Measurements from ENCODE around the gene NUFIP2. TPM values are rescaled to one million over a fixed set of nuclear protein-coding genes. Genes with fewer than 3 reads are reported as not detected.
"Not testable (repeated sequence)": the region's sequence is repeated elsewhere in the genome, so short reads cannot be mapped to it uniquely, and the experiment has no call there.

NUFIP2 gene
- total and polyA plus RNA-seq, 8 donors, result 34.5 to 61.2 (median 38.8) TPM

DNA sequence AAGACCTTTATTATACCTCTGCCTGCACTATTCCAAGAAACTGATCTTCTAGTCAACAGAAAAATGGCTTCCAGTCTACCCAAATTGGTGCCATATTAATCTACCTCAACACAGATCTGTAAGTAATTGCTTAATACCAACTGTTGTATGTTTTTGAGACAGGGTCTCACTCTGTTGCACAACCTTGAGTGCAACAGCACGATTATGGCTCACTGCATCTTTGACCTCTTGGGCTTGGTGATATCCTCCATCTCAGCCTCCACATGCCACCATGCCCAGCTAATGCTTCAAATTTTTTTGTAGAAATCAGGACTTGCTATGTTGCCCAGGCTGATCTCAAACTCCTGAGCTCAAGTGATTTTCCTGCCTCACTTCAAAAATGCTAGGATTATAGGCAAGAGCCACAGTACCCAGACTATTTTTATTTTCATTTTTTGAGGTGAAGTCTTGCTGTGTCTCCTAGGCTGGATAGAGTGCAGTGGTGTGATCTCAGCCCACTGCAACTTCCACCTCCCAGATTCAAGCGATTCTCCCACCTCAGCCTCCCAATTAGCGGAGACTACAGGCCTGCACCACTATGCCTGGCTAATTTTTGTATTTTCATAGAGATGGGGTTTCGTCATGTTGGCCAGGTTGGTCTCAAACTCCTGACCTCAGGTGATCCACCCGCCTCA, 14.4 kb downstream of the NUFIP2 start:
- Histone ChIP-seq H3K4me3 (no peak overlapping the region), H3K9me3 (peaks cover 0 to 3% of the 10 kb centered on the region in 2 donors), H3K27ac (no peak overlapping the region), H3K4me1 (peaks cover 9 to 66% of the 10 kb centered on the region in 2 donors), H3K36me3 (peaks cover 4 to 93% of the 10 kb centered on the region in 2 donors), H3K27me3 (no peaks in the 10 kb centered on the region)
- ATAC-seq, result no peak
- no peak for TF ChIP-seq CTCF (IDR thresholded peaks at IDR 0.05)
- DNase-seq, result no peak
- intact Hi-C loops (cut with DNase I), result no loop called here

DNA sequence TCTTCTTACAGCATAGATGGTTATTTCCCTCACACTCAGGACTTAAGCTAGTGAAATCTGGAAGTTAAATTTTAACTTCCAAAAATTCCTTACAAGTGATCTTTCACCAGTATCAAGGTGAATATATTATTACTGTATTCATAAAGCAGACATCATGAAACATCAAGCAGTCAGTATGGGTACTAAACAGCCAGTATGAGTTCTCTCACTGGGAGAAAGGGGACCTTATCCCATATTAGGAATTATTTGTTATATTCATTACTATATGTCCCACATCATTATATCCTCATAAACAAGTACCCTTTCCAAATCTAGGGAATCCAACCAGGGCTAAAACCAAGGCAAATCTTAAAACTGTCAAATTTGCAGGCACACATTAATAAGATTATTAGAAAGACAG, 15.3 kb downstream of the NUFIP2 start:
- peaks cover 5 to 66% of the 10 kb centered on the region in 2 donors for H3K4me1 ChIP-seq
- no peak for ATAC-seq

DNA sequence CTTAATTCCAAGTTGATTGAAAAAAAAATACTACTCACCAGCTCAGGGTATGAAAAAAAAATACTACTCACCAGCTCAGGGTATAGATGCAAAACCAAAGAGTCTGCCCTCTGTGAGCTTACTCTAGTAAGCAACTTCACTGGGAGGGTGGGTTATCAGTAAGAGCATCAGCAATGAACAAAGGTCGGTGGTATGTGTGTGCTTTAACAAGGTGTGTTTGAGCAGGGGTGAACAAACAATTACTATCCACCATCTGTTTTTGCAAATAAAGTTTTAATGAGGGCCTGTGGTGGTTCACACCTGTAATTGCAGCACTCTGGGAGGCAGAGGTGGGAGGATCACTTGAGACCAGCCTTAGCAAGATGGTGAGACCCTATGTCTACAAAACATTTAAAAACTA, 20.0 kb downstream of the NUFIP2 start:
- Histone ChIP-seq H3K36me3 (peaks cover 5 to 83% of the 10 kb centered on the region in 2 donors), H3K27ac (no peak overlapping the region)

More for the DNA sequence above, 15.3 kb downstream of the NUFIP2 start:
- intact Hi-C loops (cut with DNase I), result no loop called here
- Histone ChIP-seq H3K36me3 (peaks cover 4 to 93% of the 10 kb centered on the region in 2 donors), H3K9me3 (peaks cover 0 to 3% of the 10 kb centered on the region in 2 donors), H3K27me3 (no peaks in the 10 kb centered on the region), H3K27ac (no peak overlapping the region), H3K4me3 (no peak overlapping the region)
- DNase-seq, result no peak
- TF ChIP-seq CTCF (IDR thresholded peaks at IDR 0.05), result no peak

GRCh38 chr17:29271980-29272379, 22.0 kb downstream of the NUFIP2 start:
- H3K27ac ChIP-seq; ATAC-seq; H3K9me3 ChIP-seq; H3K27me3 ChIP-seq; intact Hi-C loops (cut with DNase I); H3K4me3 ChIP-seq; DNase-seq: not testable (repeated sequence)
- peaks cover 5 to 75% of the 10 kb centered on the region in 2 donors for H3K36me3 ChIP-seq
- peaks cover 4 to 37% of the 10 kb centered on the region in 2 donors for H3K4me1 ChIP-seq

More for the DNA sequence above, 20.0 kb downstream of the NUFIP2 start:
- H3K4me1 ChIP-seq, result peaks cover 4 to 49% of the 10 kb centered on the region in 2 donors
- no peak overlapping the region for H3K4me3 ChIP-seq
- ATAC-seq (no peak), DNase-seq (no peak)
- TF ChIP-seq CTCF (IDR thresholded peaks at IDR 0.05), result no peak
- no peaks in the 10 kb centered on the region for H3K27me3 ChIP-seq
- intact Hi-C loops (cut with DNase I), result no loop called here
- H3K9me3 ChIP-seq, result peaks cover 0 to 3% of the 10 kb centered on the region in 2 donors

DNA sequence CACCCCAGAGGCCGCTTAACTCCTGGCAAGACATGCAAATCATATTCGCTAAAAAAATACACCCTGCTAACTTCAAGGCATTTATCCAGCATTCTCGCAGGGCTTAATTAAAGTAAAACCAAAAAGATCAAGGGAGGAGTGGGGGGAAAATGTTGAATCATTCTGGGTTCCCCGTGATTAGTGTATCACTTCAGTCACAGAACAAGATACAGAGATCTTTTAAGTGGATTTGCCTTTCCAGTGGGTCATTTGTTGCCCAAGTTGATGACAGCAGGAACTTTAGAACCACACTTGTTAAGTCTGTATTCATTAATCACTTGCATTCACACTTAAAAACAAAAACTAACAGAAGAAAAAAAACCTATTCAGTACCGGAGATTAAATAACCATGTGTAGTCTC, 30.0 kb downstream of the NUFIP2 start:
- no peak for ATAC-seq
- Histone ChIP-seq H3K27me3 (no peaks in the 10 kb centered on the region), H3K9me3 (no peaks in the 10 kb centered on the region), H3K4me1 (peaks cover 1 to 13% of the 10 kb centered on the region in 2 donors), H3K27ac (no peak overlapping the region), H3K4me3 (no peak overlapping the region), H3K36me3 (peaks cover 0 to 87% of the 10 kb centered on the region in 2 donors)
- intact Hi-C loops (cut with DNase I), result no loop called here
- no peak for TF ChIP-seq CTCF (IDR thresholded peaks at IDR 0.05)
- no peak for DNase-seq
